Measurements from ENCODE around the gene FBXO31.

Gene FBXO31

DNA sequence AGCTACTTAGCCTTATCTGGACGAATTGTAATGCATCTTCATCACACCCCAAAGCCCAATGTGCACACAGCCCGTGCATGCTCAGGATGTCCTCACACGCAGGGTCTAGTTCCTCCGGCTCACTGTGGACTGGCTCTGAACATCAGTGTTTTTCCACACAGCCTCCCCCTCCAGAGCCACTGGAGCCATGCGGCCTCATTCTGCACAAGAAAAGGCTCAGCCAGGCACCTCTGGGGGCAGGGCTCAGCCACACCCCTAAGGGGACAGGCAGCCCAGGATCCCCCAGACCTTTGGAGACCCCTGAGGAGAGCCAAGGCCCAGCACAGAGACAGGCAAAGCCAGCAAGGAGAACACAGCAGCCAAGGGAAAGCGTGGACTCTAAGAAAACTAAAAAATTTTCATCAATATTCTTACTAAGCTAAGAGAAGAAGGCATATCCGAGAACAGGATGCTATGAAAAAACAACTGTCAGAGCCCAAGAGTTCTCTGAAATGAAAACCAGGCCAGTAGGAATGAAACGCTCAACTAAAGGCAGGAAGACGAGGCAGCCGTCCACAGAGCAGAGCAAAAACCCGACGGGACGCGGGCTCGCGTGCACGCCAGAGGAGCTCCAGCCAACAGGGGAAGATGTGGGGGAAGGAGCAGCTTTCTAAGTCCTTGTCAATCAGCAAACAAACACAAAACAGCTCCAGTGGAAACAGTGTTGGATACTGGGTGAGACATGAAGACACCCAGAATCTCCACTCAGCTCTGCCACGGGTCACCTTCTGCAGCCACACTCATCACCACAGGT lies 43.0 kb upstream of the FBXO31 start:
- Histone ChIP-seq H3K27me3 (ENCODE audit: insufficient read depth, poor library complexity, severe bottlenecking) (no peaks in the 10 kb centered on the region), H3K27ac (replicated peaks) (no peak overlapping the region), H3K4me3 (replicated peaks; ENCODE audit: insufficient read depth, low read length) (no peak overlapping the region)
- TF ChIP-seq GABPA (IDR thresholded peaks at IDR 0.05; ENCODE audit: low read depth): no peak
- TF ChIP-seq, protein P1, sequence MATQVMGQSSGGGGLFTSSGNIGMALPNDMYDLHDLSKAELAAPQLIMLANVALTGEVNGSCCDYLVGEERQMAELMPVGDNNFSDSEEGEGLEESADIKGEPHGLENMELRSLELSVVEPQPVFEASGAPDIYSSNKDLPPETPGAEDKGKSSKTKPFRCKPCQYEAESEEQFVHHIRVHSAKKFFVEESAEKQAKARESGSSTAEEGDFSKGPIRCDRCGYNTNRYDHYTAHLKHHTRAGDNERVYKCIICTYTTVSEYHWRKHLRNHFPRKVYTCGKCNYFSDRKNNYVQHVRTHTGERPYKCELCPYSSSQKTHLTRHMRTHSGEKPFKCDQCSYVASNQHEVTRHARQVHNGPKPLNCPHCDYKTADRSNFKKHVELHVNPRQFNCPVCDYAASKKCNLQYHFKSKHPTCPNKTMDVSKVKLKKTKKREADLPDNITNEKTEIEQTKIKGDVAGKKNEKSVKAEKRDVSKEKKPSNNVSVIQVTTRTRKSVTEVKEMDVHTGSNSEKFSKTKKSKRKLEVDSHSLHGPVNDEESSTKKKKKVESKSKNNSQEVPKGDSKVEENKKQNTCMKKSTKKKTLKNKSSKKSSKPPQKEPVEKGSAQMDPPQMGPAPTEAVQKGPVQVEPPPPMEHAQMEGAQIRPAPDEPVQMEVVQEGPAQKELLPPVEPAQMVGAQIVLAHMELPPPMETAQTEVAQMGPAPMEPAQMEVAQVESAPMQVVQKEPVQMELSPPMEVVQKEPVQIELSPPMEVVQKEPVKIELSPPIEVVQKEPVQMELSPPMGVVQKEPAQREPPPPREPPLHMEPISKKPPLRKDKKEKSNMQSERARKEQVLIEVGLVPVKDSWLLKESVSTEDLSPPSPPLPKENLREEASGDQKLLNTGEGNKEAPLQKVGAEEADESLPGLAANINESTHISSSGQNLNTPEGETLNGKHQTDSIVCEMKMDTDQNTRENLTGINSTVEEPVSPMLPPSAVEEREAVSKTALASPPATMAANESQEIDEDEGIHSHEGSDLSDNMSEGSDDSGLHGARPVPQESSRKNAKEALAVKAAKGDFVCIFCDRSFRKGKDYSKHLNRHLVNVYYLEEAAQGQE (IDR thresholded peaks at IDR 0.05; ENCODE audit: insufficient replicate concordance, low read depth): no peak
- TF ChIP-seq, protein P2, sequence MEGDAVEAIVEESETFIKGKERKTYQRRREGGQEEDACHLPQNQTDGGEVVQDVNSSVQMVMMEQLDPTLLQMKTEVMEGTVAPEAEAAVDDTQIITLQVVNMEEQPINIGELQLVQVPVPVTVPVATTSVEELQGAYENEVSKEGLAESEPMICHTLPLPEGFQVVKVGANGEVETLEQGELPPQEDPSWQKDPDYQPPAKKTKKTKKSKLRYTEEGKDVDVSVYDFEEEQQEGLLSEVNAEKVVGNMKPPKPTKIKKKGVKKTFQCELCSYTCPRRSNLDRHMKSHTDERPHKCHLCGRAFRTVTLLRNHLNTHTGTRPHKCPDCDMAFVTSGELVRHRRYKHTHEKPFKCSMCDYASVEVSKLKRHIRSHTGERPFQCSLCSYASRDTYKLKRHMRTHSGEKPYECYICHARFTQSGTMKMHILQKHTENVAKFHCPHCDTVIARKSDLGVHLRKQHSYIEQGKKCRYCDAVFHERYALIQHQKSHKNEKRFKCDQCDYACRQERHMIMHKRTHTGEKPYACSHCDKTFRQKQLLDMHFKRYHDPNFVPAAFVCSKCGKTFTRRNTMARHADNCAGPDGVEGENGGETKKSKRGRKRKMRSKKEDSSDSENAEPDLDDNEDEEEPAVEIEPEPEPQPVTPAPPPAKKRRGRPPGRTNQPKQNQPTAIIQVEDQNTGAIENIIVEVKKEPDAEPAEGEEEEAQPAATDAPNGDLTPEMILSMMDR (IDR thresholded peaks at IDR 0.05; ENCODE audit: insufficient read depth, low read length): no peak
- no peak for TF ChIP-seq POLR2AphosphoS5 (IDR thresholded peaks at IDR 0.05; ENCODE audit: low read depth)
- TF ChIP-seq SPI1 (IDR thresholded peaks at IDR 0.05; ENCODE audit: borderline replicate concordance, low read depth): no peak
- DNase-seq (ENCODE audit: low read depth in 1 of 2, low spot score in 1 of 2): no peak

DNA sequence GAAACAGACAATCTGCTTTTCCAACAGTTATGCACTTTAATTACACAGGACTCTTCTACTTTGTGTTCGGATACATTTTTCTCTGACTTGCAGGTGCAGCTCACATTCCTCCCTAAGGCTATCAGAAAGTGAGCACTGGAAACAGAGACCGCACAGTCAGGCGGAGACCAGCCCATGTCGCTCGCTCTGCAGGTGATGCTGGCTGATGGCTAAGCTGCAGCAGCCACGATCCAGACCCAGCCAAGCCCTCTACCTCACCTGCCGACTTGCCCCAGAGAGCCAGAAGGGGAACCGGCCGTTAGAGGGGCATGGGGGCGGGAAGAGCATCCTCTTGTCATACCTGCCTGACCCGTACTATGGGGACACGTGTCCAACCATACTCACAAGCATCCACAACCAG lies 42.4 kb upstream of the FBXO31 start:
- no peak for DNase-seq (ENCODE audit: low read depth in 1 of 2, low spot score in 1 of 2)
- Histone ChIP-seq H3K27me3 (ENCODE audit: insufficient read depth, poor library complexity, severe bottlenecking) (no peaks in the 10 kb centered on the region), H3K27ac (replicated peaks) (no peak overlapping the region), H3K4me3 (replicated peaks; ENCODE audit: insufficient read depth, low read length) (no peak overlapping the region)
- TF ChIP-seq SPI1 (IDR thresholded peaks at IDR 0.05; ENCODE audit: borderline replicate concordance, low read depth): no peak
- TF ChIP-seq, protein P1 (IDR thresholded peaks at IDR 0.05; ENCODE audit: insufficient replicate concordance, low read depth): no peak

DNA sequence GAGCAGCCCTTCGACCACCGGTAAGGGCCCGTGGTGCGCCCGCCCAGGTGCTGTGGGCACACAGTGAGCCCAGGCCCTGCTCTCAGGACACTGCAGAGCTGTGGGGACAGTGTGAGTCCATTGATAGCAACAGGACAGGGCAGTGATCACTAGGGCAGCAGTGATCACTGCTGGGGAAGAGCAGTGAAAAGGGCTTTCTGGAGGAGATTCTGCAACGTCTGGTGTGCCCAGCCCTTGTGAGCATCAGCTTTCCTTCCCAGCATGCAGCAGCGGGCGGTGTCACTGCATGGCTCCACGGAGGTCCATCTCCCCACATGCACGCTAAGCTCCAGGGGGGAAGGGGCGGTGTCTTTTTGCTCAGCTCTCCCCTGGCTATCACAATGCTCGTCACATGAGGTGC lies 40.7 kb upstream of the FBXO31 start:
- no peak for TF ChIP-seq SPI1 (IDR thresholded peaks at IDR 0.05; ENCODE audit: borderline replicate concordance, low read depth)
- no peak overlapping the region for H3K27ac ChIP-seq (replicated peaks)
- DNase-seq (ENCODE audit: low read depth in 1 of 2, low spot score in 1 of 2): no peak
- no peaks in the 10 kb centered on the region for H3K27me3 ChIP-seq (ENCODE audit: insufficient read depth, poor library complexity, severe bottlenecking)
- H3K4me3 ChIP-seq (replicated peaks; ENCODE audit: insufficient read depth, low read length): no peak overlapping the region

DNA sequence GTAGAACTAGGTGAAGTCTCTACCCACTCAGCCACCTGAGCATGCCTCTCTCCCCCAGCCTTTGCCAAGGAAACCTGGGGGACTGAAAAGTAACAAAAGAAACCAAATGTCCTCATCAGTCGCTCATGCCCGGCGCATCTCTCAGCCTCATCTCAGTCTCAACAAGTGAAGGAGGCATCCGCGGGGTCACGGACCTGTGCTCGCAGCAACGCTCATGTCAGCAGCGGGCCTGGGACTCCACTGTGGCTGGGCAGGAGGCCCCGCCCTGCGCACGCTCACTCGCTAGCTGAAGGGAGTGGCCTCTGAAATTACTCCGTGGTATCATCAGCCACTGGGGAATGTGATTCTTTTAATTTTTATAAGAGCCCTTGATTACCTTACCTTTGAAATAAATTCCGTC lies 39.9 kb upstream of the FBXO31 start:
- TF ChIP-seq GABPA (IDR thresholded peaks at IDR 0.05; ENCODE audit: low read depth) (no peak), POLR2AphosphoS5 (IDR thresholded peaks at IDR 0.05; ENCODE audit: low read depth) (no peak), SPI1 (IDR thresholded peaks at IDR 0.05; ENCODE audit: borderline replicate concordance, low read depth) (no peak)
- TF ChIP-seq, protein P1 (IDR thresholded peaks at IDR 0.05; ENCODE audit: insufficient replicate concordance, low read depth): no peak
- no peaks in the 10 kb centered on the region for H3K27me3 ChIP-seq (ENCODE audit: insufficient read depth, poor library complexity, severe bottlenecking)
- no peak overlapping the region for H3K27ac ChIP-seq (replicated peaks)
- H3K4me3 ChIP-seq (replicated peaks; ENCODE audit: insufficient read depth, low read length): no peak overlapping the region
- DNase-seq (ENCODE audit: low read depth in 1 of 2, low spot score in 1 of 2): no peak
